Ovary (tissue), 3 donors: ENCODE data around the gene DGAT2L6.

Source experiments
- EP300 ChIP-seq: sonication (generic); formaldehyde crosslinking; IDR thresholded peaks from one replicate; pipeline ENCODE4 v1.6.1; 2017; ENCODE audit warnings: antibody characterized with exemption
- POLR2A ChIP-seq: fragments of 450-650 bp; IDR thresholded peaks from one replicate; pipeline ENCODE4 v1.6.1; 2017; ENCODE audit warnings: antibody characterized with exemption, mild to moderate bottlenecking, moderate library complexity
- TF ChIP-seq, protein P1 (sequence below), 3 donors: fragments of 450-650 bp in 2 of 3; fragments of 200-600 bp in 1 of 3; IDR thresholded peaks; one replicate each; pipeline versions ENCODE4 v1.5.1 to v1.8.0; 2016 to 2022; ENCODE audit warnings: antibody characterized with exemption in 3 of 3, mild to moderate bottlenecking in 1 of 3
- donor health status: DM: no; HTN: no; CAD: no.

DNA sequence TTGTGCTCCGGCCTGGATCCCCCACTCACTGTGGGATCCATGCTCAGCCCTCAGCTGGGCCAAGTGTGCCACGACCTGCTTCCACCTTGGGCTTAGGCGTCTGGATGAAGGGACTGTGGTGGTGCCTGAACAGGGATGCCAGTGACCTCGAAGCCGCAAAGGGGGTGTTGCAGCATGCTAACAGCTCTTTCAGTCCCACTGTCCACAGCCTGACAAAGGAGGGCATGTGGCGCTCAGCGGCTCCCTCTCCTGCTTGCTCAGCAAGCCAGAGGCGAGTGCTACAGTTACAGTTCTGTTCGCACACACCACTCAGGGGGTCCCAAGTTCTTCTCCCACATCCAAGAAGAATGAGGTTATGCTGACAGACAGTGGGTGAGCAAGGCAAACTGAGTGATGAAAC is 49.2 kb upstream of the DGAT2L6 start:
- TF ChIP-seq EP300 (no peak), POLR2A (no peak)
- TF ChIP-seq, protein P1, sequence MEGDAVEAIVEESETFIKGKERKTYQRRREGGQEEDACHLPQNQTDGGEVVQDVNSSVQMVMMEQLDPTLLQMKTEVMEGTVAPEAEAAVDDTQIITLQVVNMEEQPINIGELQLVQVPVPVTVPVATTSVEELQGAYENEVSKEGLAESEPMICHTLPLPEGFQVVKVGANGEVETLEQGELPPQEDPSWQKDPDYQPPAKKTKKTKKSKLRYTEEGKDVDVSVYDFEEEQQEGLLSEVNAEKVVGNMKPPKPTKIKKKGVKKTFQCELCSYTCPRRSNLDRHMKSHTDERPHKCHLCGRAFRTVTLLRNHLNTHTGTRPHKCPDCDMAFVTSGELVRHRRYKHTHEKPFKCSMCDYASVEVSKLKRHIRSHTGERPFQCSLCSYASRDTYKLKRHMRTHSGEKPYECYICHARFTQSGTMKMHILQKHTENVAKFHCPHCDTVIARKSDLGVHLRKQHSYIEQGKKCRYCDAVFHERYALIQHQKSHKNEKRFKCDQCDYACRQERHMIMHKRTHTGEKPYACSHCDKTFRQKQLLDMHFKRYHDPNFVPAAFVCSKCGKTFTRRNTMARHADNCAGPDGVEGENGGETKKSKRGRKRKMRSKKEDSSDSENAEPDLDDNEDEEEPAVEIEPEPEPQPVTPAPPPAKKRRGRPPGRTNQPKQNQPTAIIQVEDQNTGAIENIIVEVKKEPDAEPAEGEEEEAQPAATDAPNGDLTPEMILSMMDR (IDR thresholded peaks at IDR 0.05): no peak
